CD4-positive, alpha-beta T cell treated with Interleukin-17A for 1 hour (primary cell): ENCODE data around the gene GOLGA5.
A peak's percentile ranks its signal among the peaks of the same experiment; 100 is the strongest.
"Not testable (repeated sequence)": the region's sequence is repeated elsewhere in the genome, so short reads cannot be mapped to it uniquely, and the experiment has no call there.

Experiments
- DNase-seq: peaks from one replicate; pipeline ENCODE4 v3.0.0-alpha.2; 2020

The GOLGA5 gene

GRCh38 chr14:92793709-92794546 is at the start of gene GOLGA5:
Gene GOLGA5 (plus strand): TSS chr14:92794305. CDS start chr14:92797438, 3,133 bp downstream.
- peak; percentile 98 for DNase-seq

DNA sequence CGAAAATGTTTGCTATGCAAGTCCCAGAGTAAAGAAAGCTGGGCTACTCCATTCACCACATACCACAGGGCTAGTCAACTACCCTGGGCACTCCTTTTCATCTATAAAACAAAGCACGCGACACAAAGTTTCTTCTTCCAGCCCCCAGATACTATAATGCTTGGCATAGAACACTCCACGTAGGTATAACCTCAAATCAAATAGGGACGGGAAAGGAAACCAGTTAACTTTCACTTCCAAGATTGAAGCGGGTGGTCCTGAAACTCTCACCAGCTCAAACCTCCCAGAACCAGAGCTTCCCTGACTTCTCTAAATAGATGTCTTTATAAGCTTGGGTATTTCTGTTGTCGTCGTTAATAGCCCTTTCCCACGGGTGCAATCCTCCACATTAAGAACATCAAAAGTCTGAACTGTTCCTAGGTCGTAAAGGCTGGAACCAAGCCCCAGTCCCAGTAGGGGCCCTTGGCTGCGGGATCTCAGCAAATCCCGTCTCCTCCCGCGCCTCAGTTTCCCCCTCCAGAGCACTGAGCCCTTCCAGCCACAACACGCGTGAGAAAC is 46.3 kb upstream of the GOLGA5 start:
- DNase-seq = no peak

GRCh38 chr14:92748259-92749016 is 45.7 kb upstream of the GOLGA5 start, which contains the start of gene LGMN:
Gene LGMN (minus strand): TSS chr14:92748627. CDS start chr14:92732786, 15,841 bp downstream.
- peak; percentile 89 for DNase-seq

GRCh38 chr14:92750222-92750728 is 43.8 kb upstream of the GOLGA5 start:
- DNase-seq = peak; percentile 75

- DNase-seq = no peak
Measured at GRCh38 chr14:92750994-92751400, 43.1 kb upstream of the GOLGA5 start.

DNA sequence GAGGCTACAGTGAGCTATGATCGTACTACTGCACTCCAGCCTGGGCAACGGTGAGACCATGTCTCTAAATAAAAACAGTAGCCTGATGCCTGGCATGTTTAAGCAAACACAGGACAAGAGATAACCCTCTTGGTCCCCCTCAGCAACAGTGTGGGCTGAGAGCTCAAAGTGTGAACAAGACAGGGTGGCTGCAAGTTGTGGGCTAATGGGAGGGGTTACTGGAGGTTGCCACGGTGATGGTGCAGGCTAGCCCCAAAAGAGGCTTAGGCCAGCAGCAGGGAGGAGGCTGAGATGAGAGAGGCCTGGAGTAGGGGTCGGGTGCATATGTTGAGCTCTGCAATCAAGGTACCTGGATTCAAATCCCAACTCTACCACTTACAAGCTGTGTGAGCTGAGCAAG is 42.3 kb upstream of the GOLGA5 start:
- DNase-seq = no peak

DNA sequence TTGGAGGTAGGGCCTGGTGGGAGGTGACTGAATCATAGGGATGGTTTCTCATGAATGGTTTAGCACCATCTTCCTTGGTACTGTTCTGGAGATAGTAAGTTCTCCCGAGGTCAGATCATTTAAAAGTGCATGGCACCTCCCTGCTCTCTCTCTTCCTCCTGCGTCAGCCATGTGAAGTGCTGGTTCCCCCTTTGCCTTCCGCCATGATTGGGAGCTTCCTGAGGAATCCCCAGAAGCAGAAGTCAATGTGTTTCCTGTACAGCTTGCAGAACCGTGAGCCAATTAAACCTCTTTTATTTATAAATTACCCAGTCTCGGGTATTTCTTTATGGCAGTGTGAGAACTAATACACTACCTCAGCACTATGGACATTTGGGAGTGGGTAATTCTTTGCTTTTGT is 40.9 kb upstream of the GOLGA5 start:
- no peak for DNase-seq

- no peak for DNase-seq
Measured at GRCh38 chr14:92754966-92755365, 39.1 kb upstream of the GOLGA5 start.

DNA sequence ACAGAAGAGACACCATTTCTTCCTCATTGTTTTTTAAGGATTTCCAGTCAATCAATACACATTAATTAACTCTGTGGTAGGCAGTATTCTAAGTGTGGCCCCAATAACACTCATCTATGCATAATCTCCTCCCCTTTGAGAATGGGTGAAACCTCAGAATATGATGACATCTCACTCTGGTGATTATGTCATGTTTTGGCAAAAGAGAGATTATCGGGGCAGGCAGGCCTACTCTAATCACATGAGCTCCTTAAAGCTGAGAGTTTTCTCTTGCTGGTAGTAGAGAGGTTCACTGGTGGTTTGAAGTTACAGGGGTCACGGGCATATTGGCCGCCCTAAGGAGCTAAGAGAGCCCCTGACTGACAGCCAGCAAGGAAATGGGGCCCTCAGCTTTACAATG is 38.6 kb upstream of the GOLGA5 start:
- no peak for DNase-seq

DNA sequence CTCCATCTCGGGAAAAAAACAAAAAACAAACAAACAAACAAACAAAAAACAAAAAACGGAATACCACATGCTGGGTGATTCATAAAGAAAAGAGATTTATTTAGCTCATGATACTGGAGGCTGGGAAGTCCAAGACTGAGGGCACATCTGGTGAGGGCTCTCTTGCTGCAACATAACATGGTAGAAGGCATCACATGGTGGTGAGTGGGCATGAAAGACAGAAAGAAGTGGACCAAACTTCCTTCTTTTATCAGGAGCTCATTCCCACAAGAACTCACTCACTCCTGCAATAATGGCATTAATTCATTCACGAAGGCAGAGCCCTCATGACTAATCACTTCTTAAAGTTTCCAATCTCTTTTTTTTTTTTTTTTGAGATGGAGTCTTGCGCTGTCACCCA is 37.7 kb upstream of the GOLGA5 start:
- no peak for DNase-seq

DNA sequence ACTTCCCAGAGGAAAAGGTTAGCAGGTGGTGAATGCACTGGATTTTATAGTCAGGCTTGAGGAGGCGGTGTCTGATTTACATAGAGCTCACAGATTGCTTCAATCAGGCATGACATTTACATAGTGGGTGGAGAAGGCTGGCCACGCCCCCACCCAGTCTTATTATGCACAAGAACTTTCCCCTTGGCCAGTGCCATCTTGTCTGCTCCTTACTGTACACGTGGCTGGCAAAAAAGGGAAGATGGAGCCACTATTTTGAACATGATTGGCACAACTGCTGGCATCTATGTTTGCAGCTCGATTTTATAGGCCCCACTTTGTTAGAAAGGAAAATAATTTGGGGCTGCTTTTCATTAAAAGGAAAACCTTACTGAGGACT is 34.8 kb upstream of the GOLGA5 start:
- no peak for DNase-seq

DNA sequence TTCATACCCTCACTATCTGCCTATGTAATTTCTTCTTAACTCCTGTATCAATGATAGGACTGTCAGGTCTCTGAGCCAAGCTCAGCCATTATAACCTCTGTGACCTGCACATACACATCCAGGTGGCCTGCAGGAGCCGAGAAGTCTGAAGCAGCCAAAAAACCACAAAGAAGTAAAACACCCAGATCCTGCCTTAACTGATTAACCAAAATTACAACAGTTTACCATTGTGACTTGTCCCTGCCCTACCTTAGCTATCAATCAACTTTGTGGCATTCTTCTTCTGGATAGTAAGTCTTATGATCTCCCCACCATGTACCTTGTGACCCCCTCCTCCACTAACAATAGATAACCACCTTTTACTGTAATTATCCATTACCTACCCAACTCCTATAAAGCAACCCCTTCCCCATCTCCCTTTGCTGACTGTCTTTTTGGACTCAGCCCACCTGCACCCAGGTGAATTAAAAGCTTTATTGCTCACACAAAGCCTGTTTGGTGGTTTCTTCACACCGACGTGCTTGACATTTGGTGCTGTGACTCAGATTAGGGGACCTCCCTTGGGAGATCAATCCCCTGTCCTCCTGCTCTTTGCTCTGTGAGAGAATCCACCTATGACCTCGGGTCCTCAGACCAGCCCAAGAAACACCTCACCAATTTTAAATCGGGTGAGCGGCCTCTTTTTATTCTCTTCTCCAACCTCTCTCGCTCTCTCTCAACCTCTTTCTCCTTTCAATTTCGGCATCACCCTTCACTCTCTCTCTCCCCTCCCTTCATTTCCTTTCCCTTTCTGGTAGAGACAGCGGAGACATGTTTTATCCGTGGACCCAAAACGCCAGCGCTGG is 34.2 kb upstream of the GOLGA5 start:
- no peak for DNase-seq

DNA sequence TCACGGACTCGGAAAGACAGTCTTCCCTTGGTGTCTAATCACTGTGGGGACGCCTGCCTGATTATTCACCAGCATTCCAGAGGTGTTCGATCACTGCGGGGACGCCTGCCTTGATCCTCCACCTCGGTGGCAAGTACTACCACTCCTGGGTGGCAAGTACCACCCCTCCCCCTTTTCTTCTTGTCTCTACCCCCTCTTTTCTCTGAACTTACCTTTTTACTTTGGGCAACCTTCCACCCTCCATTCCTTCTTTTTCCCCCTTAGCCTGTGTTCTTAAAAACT is 33.6 kb upstream of the GOLGA5 start:
- no peak for DNase-seq

DNA sequence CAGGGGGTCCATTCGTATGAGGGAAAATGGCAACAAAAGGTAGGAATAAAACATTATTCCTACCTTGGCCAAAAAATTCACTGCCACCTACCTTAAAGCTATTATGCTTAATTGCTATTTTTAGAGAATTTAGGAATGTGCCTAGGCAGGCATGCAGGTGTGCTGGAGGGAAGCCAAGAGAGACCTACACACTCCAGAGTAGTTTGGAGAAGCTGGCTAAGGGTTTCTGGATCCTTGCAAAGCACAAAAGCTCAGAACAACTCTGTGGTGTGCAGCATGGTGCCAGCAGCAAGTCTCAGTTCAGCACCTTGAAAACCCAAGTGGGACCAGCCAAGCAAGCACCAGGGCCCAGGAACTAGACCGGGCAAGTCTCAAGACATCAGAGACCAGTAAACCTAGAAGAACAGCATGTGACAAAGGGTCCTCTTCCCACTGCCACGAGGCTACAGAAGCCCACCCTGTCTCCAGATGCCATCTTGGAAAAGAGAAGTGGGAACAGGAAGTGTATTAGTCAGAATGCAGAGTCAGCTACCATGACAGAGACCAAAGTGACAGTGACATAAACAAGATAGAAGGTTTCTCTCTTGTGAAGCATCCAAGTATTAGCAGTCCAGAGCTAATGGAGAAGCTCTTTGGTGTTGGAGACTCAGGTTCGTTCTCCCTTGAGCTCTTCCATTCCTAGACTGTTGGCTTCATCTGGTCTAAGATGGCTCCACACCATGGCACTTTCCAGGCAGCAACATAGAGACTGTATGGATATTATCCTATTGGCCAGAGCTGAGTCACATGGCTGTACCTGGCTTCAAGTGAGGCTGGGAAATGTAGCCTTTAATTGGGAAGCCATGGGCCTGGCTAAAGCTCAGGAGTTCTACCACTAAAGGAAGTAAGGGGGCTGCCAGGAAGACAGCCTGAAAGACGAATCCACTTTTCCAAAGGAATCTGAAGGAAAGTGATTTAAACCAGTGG is 30.2 kb upstream of the GOLGA5 start:
- not testable (repeated sequence) for DNase-seq

GRCh38 chr14:92768236-92768635 is 25.9 kb upstream of the GOLGA5 start:
- DNase-seq = peak; percentile 50

- DNase-seq = no peak
Measured at GRCh38 chr14:92768795-92769194, 25.3 kb upstream of the GOLGA5 start.

GRCh38 chr14:92770484-92770883 is 23.6 kb upstream of the GOLGA5 start:
- no peak for DNase-seq

GRCh38 chr14:92774572-92774971 is 19.5 kb upstream of the GOLGA5 start:
- no peak for DNase-seq

GRCh38 chr14:92775292-92775691 is 18.8 kb upstream of the GOLGA5 start:
- peak; percentile 38 for DNase-seq

DNA sequence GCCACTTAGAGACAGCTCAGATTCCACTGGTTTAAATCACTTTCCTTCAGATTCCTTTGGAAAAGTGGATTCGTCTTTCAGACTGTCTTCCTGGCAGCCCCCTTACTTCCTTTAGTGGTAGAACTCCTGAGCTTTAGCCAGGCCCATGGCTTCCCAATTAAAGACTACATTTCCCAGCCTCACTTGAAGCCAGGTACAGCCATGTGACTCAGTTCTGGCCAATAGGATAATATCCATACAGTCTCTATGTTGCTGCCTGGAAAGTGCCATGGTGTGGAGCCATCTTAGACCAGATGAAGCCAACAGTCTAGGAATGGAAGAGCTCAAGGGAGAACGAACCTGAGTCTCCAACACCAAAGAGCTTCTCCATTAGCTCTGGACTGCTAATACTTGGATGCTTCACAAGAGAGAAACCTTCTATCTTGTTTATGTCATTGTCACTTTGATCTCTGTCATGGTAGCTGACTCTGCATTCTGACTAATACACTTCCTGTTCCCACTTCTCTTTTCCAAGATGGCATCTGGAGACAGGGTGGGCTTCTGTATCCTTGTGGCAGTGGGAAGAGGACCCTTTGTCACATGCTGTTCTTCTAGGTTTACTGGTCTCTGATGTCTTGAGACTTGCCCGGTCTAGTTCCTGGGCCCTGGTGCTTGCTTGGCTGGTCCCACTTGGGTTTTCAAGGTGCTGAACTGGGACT is 15.1 kb upstream of the GOLGA5 start:
- DNase-seq = not testable (repeated sequence)
